HepG2 (cell line): Measurements from ENCODE around the gene PPP1R27.

ENCODE experiments used
- CTCF ChIP-seq: sonication (generic); formaldehyde crosslinking; IDR thresholded peaks from 2 replicates; pipeline ENCODE4 v1.5.0; 2020; ENCODE audit warnings: mild to moderate bottlenecking, missing genetic modification reagents, moderate library complexity
- DNMT1 ChIP-seq: sonication (generic); formaldehyde crosslinking; IDR thresholded peaks from 2 replicates; pipeline ENCODE4 v1.5.1; 2020; ENCODE audit warnings: mild to moderate bottlenecking, missing genetic modification reagents
- FOXJ3 ChIP-seq: sonication (generic); formaldehyde crosslinking; IDR thresholded peaks from 2 replicates; pipeline ENCODE4 v1.4.0; 2020; ENCODE audit warnings: missing genetic modification reagents, mild to moderate bottlenecking, borderline replicate concordance
- POLR2A ChIP-seq, 2 experiments: IDR thresholded peaks; 2 replicates each; pipeline ENCODE4 v1.6.1; 2011; ENCODE audit warnings: low read depth in 2 of 2, low read length in 2 of 2, mild to moderate bottlenecking in 1 of 2, moderate library complexity in 1 of 2; ENCODE audit not compliant: insufficient read depth in 1 of 2
- RAD51 ChIP-seq: fragments of 450-650 bp; IDR thresholded peaks from 2 replicates; pipeline ENCODE4 v1.6.1; 2016; ENCODE audit warnings: borderline replicate concordance
- SIN3A ChIP-seq: IDR thresholded peaks from 2 replicates; pipeline ENCODE4 v1.6.1; 2011; ENCODE audit warnings: low read depth, mild to moderate bottlenecking, control low read depth, low read length, borderline replicate concordance
- SMARCE1 ChIP-seq: fragments of 450-650 bp; IDR thresholded peaks from 2 replicates; pipeline ENCODE4 v1.6.1; 2017; ENCODE audit warnings: borderline replicate concordance
- TAF1 ChIP-seq: sonication (generic); formaldehyde crosslinking; IDR thresholded peaks from 2 replicates; pipeline ENCODE4 v1.4.0; 2020; ENCODE audit warnings: missing genetic modification reagents
- YY1 ChIP-seq: IDR thresholded peaks from 2 replicates; pipeline ENCODE4 v1.6.1; 2011; ENCODE audit warnings: low read length, low read depth, moderate library complexity, mild to moderate bottlenecking; ENCODE audit not compliant: insufficient read depth, insufficient replicate concordance
- ZBTB1 ChIP-seq: sonication (generic); formaldehyde crosslinking; IDR thresholded peaks from 2 replicates; pipeline ENCODE4 v1.4.0; 2020; ENCODE audit warnings: missing genetic modification reagents, borderline replicate concordance
- ZNF83 ChIP-seq: sonication (generic); formaldehyde crosslinking; IDR thresholded peaks from 2 replicates; pipeline ENCODE4 v1.4.0; 2020; ENCODE audit warnings: missing genetic modification reagents, mild to moderate bottlenecking, borderline replicate concordance
- TF ChIP-seq, protein P1 (sequence below): sonication (generic); formaldehyde crosslinking; IDR thresholded peaks from 2 replicates; pipeline ENCODE4 v1.9.0; 2021; ENCODE audit warnings: missing genetic modification reagents, borderline replicate concordance
- TF ChIP-seq, protein P2 (sequence below): sonication (generic); formaldehyde crosslinking; IDR thresholded peaks from 2 replicates; pipeline ENCODE4 v1.5.1; 2020; ENCODE audit warnings: mild to moderate bottlenecking, missing genetic modification reagents, moderate library complexity

DNA sequence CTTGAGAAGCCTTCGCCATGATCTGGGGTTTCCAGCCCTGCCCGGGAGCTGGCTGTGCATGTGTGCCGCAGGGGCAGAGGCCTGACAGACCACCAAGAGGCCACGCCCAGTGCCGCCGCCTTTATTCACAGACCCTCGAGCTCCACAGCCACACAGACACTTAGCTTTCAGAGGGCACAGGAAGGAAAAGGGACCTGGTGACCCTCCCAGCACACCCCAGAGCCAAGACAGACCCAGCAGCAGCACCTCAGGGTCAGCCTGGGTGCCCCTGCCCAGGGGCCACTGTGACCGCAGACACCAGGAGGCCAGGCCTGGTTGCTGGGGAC is 12.6 kb downstream of the PPP1R27 start:
- TF ChIP-seq CTCF (CRISPR knock-in tag) = no peak
- no peak for TF ChIP-seq DNMT1 (CRISPR knock-in tag)
- TF ChIP-seq ZBTB1 (CRISPR knock-in tag) = no peak
- no peak for TF ChIP-seq POLR2A (IDR thresholded peaks at IDR 0.05; ENCODE audit: insufficient read depth in 1 of 2, low read depth in 2 of 2, low read length in 2 of 2)
- no peak for TF ChIP-seq SIN3A
- TF ChIP-seq SMARCE1 = no peak
- no peak for TF ChIP-seq RAD51
- no peak for TF ChIP-seq ZNF83
- no peak for TF ChIP-seq FOXJ3
- no peak for TF ChIP-seq TAF1 (CRISPR knock-in tag)
- TF ChIP-seq, protein P1, sequence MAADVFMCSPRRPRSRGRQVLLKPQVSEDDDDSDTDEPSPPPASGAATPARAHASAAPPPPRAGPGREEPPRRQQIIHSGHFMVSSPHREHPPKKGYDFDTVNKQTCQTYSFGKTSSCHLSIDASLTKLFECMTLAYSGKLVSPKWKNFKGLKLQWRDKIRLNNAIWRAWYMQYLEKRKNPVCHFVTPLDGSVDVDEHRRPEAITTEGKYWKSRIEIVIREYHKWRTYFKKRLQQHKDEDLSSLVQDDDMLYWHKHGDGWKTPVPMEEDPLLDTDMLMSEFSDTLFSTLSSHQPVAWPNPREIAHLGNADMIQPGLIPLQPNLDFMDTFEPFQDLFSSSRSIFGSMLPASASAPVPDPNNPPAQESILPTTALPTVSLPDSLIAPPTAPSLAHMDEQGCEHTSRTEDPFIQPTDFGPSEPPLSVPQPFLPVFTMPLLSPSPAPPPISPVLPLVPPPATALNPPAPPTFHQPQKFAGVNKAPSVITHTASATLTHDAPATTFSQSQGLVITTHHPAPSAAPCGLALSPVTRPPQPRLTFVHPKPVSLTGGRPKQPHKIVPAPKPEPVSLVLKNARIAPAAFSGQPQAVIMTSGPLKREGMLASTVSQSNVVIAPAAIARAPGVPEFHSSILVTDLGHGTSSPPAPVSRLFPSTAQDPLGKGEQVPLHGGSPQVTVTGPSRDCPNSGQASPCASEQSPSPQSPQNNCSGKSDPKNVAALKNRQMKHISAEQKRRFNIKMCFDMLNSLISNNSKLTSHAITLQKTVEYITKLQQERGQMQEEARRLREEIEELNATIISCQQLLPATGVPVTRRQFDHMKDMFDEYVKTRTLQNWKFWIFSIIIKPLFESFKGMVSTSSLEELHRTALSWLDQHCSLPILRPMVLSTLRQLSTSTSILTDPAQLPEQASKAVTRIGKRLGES (CRISPR knock-in tag) = no peak
- TF ChIP-seq, protein P2, sequence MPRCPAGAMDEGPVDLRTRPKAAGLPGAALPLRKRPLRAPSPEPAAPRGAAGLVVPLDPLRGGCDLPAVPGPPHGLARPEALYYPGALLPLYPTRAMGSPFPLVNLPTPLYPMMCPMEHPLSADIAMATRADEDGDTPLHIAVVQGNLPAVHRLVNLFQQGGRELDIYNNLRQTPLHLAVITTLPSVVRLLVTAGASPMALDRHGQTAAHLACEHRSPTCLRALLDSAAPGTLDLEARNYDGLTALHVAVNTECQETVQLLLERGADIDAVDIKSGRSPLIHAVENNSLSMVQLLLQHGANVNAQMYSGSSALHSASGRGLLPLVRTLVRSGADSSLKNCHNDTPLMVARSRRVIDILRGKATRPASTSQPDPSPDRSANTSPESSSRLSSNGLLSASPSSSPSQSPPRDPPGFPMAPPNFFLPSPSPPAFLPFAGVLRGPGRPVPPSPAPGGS = no peak
- no peak for TF ChIP-seq YY1
